ENCODE data around the gene CASP10.

The CASP10 gene

GRCh38 chr2:201228912-201229290 lies 46.0 kb downstream of the CASP10 start:
- no peak for TF ChIP-seq CTCF (IDR thresholded peaks at IDR 0.05; ENCODE audit: extremely low read depth, missing control alignments)
- DNase-seq (ENCODE audit: low spot score): no peak

DNA sequence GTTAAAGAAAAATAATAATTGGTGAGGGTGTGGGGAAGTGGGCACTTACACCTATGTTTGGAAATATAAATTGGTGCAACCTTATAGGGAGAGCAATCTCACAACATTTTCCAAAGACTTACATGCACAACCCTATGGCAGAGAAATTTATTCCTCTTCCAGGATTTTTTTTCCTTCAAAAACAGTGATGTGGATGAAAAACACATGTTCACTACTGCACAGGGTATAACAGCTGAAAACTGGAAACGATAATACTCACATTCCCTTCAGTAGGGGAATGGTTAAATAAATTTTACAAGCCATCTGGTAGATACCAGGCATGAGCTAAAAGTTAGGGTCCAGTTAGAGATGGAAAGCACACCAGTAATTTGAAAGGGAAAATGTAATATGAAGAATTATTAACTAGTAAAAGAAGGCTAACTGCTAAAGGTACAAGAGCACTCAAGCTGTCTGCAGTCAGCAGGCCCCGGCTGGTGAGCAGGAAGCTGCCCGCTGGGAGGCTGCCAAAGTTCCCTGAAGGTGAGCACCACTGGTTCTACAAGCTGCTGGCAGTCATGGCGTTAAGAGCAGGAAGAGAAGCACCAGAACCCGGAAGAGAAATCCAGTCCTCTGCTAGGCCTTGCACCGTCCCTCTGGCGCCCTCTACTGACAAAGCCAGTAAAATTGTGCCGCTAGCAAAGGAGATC lies 49.0 kb downstream of the CASP10 start:
- peak; percentile 75 for TF ChIP-seq CTCF (IDR thresholded peaks at IDR 0.05; ENCODE audit: extremely low read depth, missing control alignments)
- peak; percentile 83 for DNase-seq (ENCODE audit: low spot score)

- TF ChIP-seq CTCF (IDR thresholded peaks at IDR 0.05; ENCODE audit: extremely low read depth, missing control alignments): no peak
- DNase-seq (ENCODE audit: low spot score): no peak
Observed at GRCh38 chr2:201232467-201232815, 49.5 kb downstream of the CASP10 start.

GRCh38 chr2:201233192-201233811 lies 50.4 kb downstream of the CASP10 start:
- no peak for TF ChIP-seq CTCF (IDR thresholded peaks at IDR 0.05; ENCODE audit: extremely low read depth, missing control alignments)
- DNase-seq (ENCODE audit: low spot score): peak; percentile 84

- no peak for DNase-seq (ENCODE audit: low spot score)
- no peak for TF ChIP-seq CTCF (IDR thresholded peaks at IDR 0.05; ENCODE audit: extremely low read depth, missing control alignments)
Observed at GRCh38 chr2:201233812-201234662, 51.1 kb downstream of the CASP10 start.

DNA sequence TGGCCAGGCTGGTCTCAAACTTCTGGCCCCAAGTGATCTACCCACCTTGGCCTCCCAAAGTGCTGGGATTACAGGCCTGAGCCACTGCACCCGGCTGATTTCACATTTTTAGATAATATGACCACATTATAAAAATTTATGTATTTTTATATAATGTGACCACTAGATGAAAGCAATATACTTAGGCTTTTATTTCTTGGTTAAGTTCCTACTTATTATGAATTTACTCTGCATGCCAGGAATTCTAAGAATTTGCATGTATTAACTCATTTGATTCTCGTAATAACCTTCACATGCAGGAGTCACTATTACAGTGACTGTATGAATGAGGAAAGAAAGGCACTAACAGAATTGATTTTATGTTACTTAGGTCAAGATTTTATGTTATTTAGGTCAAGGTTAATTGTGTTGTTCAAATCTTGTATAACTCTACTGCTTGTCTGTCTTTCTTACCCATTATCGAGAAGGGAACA lies 51.8 kb downstream of the CASP10 start:
- no peak for TF ChIP-seq CTCF (IDR thresholded peaks at IDR 0.05; ENCODE audit: extremely low read depth, missing control alignments)
- DNase-seq (ENCODE audit: low spot score): no peak

Measured in GM20000 (cell line).